Omental fat pad (tissue), 4 donors: Measurements from ENCODE around the gene ARF1. TPM values are rescaled to one million over a fixed set of nuclear protein-coding genes. Genes with fewer than 3 reads are reported as not detected.

Source experiments
- ATAC-seq: fragments of 150-250 bp; one replicate; pipeline ENCODE4 v1.9.1; 2016; ENCODE audit warnings: mild to moderate bottlenecking, moderate library complexity; ENCODE audit not compliant: low FRiP score
- DNase-seq: peaks from one replicate; pipeline ENCODE4 v3.0.0-alpha.2; 2019; ENCODE audit warnings: low spot score
- total RNA-seq, 4 donors: library from RNA; depleted of rRNA; stranded (reverse); fragments of >200 nt; gene quantifications; one replicate each; pipeline ENCODE4 v1.1.0, GENCODE V29; 2016
- TF ChIP-seq, protein P1 (sequence below), 3 donors: fragments of 450-650 bp; IDR thresholded peaks; one replicate each; pipeline ENCODE4 v1.5.1; 2016 to 2017; ENCODE audit warnings: antibody characterized with exemption in 3 of 3, mild to moderate bottlenecking in 3 of 3, moderate library complexity in 2 of 3

Gene ARF1
- total RNA-seq, 4 donors from 2014 or later: 273 to 440 (median 369) TPM

DNA sequence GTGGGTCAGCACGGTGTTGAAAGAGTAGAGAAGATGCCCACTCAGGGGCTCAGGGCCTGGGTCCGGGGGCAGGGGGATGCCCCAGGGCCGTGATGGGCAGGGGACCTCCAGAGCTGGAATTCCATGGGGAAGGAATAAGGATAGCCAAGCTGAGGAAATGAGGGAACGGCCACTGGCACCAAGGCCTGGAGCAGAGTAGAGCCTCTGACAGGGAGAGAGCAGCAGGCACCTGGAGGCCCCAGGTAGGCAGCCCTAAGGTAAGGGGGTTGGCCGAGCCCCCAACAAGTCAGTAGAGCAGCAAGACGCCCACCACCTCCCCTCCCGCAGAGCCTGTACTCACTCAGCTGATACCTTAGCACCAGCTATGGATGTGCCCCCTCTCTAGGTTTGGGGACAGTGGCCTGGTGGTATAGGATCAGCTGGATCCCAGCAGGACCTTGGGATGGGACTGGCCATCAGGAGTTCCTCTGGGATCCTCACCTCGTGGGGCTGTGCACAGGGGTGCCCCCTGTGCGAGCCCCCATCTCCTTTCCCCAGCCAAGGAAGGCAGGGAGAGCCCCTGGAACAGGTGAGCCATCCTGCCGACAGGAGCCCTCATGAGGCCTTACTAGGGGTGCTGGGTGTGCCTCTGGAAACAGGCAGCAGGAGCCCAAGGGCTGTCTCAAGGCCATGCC, 21.0 kb upstream of the ARF1 start:
- TF ChIP-seq, protein P1, sequence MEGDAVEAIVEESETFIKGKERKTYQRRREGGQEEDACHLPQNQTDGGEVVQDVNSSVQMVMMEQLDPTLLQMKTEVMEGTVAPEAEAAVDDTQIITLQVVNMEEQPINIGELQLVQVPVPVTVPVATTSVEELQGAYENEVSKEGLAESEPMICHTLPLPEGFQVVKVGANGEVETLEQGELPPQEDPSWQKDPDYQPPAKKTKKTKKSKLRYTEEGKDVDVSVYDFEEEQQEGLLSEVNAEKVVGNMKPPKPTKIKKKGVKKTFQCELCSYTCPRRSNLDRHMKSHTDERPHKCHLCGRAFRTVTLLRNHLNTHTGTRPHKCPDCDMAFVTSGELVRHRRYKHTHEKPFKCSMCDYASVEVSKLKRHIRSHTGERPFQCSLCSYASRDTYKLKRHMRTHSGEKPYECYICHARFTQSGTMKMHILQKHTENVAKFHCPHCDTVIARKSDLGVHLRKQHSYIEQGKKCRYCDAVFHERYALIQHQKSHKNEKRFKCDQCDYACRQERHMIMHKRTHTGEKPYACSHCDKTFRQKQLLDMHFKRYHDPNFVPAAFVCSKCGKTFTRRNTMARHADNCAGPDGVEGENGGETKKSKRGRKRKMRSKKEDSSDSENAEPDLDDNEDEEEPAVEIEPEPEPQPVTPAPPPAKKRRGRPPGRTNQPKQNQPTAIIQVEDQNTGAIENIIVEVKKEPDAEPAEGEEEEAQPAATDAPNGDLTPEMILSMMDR (IDR thresholded peaks at IDR 0.05): no peak
- DNase-seq (no peak), ATAC-seq (no peak)

DNA sequence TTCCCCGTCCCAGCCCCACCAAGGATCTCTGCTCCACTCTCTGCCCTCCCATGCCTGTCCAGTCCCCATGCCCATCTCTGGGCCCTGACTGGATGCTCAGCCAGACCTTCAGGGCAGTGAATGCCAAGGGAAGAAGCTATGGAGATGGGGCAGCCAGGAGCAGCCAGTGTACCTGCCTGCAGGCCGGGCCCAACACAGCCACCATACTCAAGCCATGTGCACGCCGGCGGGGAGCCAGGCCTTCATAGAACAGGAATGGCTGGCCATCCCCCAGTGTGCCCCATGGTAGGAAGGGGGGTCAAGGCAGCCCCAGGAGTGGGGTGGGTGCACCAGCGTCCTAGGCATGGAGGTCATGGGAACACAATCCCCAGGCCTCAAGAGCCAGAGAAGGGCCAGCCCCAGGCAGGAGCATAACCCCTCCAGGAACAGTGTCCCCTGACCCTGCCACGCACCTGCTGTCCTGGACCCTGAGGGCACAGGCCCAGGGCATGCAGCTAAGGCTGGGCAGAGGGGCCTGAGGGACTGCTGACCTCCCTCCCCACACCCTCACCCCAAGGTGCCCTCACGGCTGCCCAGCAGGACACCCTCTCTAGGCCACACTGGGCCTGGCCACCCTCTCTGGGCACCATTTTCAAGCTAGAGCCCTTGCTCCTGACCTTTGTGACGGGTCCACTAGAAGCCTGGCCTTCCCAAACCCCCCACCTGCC, 20.3 kb upstream of the ARF1 start:
- no peak for DNase-seq
- TF ChIP-seq, protein P1 (IDR thresholded peaks at IDR 0.05): no peak
- ATAC-seq: no peak

DNA sequence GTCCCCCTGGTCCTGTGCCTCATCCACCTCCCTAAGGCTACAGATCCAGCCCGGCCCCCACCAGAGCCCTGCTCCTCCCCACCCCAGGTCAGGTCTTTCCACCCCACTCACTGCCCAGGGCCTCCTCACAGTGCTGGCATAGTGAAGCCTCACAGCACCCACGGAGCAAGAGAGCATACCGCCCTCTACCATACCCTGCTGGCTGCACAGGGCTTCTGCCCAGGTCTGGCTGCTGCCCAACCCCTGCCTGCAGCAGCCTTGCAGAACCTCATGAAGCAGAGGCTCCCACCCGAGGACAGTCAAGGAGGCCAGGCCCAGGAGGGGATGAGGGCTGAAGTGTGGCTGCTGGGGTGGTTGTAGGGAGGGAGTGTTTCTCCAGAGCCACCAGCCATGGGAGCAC, 19.7 kb upstream of the ARF1 start:
- ATAC-seq (no peak), DNase-seq (no peak)
- TF ChIP-seq, protein P1 (IDR thresholded peaks at IDR 0.05): no peak

DNA sequence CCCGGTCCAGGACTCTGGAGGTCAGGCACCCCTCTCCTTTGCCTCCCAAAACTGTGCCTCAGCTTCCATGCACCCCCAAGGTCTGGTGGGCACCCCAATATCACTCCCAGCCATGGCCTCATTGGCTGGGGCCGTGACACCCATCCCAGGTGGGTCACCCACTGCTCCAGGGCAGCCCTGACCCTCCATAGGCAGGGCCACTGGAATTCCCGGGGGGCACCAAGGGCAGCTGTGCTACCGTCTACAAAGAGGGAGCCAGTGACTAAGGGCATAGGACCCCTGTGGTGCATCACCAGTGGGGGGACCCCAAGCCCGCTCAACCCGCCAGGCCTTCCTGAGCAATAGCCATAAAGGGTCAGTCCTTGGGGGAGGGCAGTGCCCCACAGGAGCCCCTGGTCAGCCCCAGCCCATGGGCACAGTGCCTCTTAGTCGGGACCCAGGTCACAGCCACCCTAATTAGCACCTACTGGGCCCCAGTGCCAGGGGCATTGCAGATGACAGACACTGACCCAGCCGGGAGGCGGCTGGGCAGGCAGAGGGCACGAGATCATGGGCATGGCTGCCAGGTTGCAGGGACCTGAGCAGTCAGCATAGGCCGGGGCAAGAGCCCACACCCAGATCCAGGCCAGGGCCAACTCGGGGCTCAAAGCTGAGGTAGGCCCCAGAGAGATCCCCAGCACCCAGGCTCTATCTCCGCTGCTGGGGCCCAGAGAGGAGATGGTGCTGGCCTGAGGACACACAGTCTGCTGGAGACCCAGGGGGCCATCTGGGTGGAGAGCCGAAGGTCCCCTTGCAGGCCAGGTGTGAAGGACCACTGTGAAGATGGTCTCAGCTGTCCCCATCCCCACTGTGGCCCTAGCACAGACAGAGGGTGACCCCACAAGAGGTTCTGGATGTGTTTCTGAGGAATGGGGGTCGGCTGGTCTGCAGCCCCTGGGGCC, 19.0 kb upstream of the ARF1 start:
- DNase-seq (no peak), ATAC-seq (no peak)

DNA sequence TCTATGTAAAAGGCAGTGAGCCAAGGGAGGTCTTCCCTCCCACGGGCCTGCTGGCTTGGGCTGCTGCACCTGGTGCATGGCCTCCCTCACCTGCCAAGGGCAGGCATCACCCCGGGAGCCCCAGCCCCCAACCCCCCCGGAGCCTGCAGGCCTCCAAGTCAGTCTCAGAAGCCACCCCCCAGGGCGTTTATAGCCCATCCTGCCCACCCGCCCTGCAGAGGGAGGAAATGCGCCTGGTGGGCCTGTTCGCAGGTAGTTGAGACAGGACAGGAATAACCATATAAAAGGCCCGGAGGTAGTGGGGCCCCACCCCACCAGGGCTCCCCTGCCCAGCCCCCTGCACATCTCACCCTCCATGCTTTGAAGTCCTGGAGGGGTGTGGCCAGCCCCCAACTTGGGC, 18.2 kb upstream of the ARF1 start:
- DNase-seq (no peak), ATAC-seq (no peak)

More for the DNA sequence above, 19.0 kb upstream of the ARF1 start:
- TF ChIP-seq, protein P1 (IDR thresholded peaks at IDR 0.05): no peak

DNA sequence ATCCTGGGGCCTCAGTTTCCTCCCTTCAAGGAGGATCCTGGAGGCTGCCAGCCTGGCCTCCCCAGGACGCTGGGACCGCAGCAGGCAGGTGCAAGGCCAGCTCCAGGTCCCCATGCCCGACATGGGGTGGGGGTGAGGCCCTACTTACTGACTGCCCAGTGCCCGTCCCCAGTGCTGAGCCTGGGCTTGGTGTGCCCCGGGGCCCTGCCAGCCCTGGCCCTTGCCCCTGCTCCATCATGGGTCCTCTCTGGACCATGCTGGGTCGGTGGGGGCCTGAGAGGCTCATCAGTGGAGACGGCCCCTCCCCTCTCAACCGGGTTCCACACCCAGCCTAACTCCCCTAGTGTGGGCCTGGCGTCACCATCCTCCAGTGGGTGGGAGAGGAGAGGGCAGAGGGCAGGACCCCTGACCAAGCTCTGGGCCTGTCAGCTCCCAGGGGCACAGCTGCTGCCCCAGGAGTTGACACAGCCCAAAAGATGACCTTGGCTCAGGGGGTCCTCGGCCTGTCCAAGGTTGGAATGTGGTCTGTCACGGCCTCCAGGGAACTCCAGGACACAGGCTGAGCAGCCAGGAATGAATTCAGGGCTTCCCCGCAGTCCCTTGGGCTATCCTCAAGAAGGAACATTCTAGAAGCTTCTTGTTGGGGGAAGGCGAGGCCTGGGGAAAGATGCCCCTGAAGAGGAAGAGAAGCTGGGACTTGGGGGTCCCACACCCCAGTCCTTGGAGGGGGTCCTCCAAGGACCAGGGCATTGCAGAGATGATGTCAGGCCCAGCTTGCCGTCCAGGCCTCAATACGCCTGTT, 17.6 kb upstream of the ARF1 start:
- TF ChIP-seq, protein P1 (IDR thresholded peaks at IDR 0.05): no peak
- ATAC-seq: no peak
- DNase-seq: no peak

More for the DNA sequence above, 18.2 kb upstream of the ARF1 start:
- TF ChIP-seq, protein P1 (IDR thresholded peaks at IDR 0.05): no peak
